GM06990 (cell line): ENCODE results near the gene PECR.
"Not testable (repeated sequence)": the region's sequence is repeated elsewhere in the genome, so short reads cannot be mapped to it uniquely, and the experiment has no call there.

Source experiments
- DNase-seq: peaks from one replicate; pipeline ENCODE4 v3.0.0-alpha.2; 2011; ENCODE audit not compliant: insufficient read length; ENCODE audit errors: extremely low read depth
- H3K27me3 ChIP-seq: replicated peaks from 2 replicates; pipeline ENCODE4 v1.6.0; 2011; ENCODE audit warnings: low read length; ENCODE audit not compliant: control insufficient read depth, insufficient read depth
- H3K36me3 ChIP-seq: 2 replicates; pipeline ENCODE4 v1.5.1; 2011; ENCODE audit warnings: low read length; ENCODE audit not compliant: control insufficient read depth, insufficient read depth
- H3K4me3 ChIP-seq: replicated peaks from 2 replicates; pipeline ENCODE4 v1.5.1; 2011; ENCODE audit warnings: low read depth, mild to moderate bottlenecking, control low read depth, low read length
- TF ChIP-seq, protein P1 (sequence below): IDR thresholded peaks from 2 replicates; pipeline ENCODE4 v1.5.1; 2011; ENCODE audit warnings: low read length, control low read depth, mild to moderate bottlenecking, inconsistent platforms; ENCODE audit not compliant: insufficient read depth, poor library complexity, severe bottlenecking

Gene PECR

DNA sequence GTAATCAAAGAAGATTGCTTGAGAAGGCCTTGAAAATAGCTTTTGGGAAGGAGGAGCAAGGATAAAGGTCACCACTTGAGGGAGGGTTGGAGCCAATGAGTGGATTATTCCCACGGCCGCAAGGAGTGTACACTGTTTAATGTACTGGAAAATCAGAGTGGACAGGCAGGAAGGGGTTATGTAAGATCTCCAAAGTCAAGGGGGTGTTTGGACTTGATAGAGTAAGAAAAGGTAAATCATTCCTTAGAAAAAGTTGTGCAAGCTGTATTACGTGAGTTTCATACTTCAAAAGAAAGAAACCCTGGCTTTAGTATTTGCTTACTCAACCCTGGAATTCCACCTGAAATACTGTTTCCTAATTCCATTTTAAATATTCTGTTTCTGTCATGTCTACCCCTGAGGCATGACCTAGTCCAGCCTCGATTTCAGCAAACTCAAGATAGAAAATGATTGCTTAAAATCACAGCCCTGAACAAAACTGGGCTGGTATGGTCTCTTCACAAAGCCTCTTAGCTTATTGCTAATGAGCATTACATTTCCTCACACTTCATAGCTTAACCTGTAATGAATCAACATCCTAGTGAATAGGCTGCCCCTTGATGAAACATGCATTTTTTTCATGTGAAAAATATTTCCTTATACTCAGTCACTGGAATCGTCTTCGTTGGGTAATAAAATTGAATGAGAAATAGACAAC is 69.3 kb downstream of the PECR start:
- DNase-seq = no peak
- TF ChIP-seq, protein P1, sequence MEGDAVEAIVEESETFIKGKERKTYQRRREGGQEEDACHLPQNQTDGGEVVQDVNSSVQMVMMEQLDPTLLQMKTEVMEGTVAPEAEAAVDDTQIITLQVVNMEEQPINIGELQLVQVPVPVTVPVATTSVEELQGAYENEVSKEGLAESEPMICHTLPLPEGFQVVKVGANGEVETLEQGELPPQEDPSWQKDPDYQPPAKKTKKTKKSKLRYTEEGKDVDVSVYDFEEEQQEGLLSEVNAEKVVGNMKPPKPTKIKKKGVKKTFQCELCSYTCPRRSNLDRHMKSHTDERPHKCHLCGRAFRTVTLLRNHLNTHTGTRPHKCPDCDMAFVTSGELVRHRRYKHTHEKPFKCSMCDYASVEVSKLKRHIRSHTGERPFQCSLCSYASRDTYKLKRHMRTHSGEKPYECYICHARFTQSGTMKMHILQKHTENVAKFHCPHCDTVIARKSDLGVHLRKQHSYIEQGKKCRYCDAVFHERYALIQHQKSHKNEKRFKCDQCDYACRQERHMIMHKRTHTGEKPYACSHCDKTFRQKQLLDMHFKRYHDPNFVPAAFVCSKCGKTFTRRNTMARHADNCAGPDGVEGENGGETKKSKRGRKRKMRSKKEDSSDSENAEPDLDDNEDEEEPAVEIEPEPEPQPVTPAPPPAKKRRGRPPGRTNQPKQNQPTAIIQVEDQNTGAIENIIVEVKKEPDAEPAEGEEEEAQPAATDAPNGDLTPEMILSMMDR = no peak
- peak overlapping the region; percentile 98 for H3K4me3 ChIP-seq
- H3K27me3 ChIP-seq = no peaks in the 10 kb centered on the region
- no peaks in the 10 kb centered on the region; the same call in 1 of the 2 replicates for H3K36me3 ChIP-seq

- not testable (repeated sequence) for H3K36me3 ChIP-seq, H3K4me3 ChIP-seq, H3K27me3 ChIP-seq, DNase-seq
Observed at GRCh38 chr2:216009215-216009614, 72.4 kb downstream of the PECR start.

- TF ChIP-seq, protein P1 = peak; percentile 19
- no peaks in the 10 kb centered on the region; the same call in 1 of the 2 replicates for H3K36me3 ChIP-seq
- H3K27me3 ChIP-seq = no peaks in the 10 kb centered on the region
- no peak for DNase-seq
- 0 out of 2 replicates have a peak overlapping the region, but pooled peaks have one; percentile 11 for H3K4me3 ChIP-seq
Observed at GRCh38 chr2:216008387-216008786, 73.2 kb downstream of the PECR start.

DNA sequence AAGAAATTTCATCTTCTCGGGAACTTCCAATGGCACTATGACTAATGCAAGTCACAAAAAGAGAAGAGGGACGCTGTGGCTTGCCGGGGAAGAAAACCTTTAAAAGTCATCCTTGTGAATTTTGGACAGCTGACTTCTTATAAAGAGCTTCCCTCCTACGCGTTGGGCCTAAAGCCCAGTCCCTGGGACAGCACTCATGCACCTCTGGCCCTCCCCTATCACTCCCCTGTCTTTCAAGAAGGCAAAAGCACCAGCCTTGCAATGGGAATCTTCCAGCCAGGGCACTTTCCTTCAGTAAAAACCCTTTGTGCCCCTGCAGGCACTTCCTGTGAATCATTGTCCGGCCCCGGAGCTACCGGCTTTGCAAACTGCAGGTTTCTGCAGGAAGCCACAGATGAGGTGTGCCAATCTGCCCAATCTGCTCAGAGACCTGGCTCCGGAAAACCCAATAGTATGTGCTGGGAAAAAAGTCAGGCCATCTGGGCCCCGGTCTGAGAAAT is 75.4 kb downstream of the PECR start:
- peak; percentile 63 for DNase-seq
- Histone ChIP-seq H3K27me3 (no peaks in the 10 kb centered on the region), H3K4me3 (peak overlapping the region; percentile 31), H3K36me3 (no peaks in the 10 kb centered on the region; the same call in 1 of the 2 replicates)
- TF ChIP-seq, protein P1 = no peak

DNA sequence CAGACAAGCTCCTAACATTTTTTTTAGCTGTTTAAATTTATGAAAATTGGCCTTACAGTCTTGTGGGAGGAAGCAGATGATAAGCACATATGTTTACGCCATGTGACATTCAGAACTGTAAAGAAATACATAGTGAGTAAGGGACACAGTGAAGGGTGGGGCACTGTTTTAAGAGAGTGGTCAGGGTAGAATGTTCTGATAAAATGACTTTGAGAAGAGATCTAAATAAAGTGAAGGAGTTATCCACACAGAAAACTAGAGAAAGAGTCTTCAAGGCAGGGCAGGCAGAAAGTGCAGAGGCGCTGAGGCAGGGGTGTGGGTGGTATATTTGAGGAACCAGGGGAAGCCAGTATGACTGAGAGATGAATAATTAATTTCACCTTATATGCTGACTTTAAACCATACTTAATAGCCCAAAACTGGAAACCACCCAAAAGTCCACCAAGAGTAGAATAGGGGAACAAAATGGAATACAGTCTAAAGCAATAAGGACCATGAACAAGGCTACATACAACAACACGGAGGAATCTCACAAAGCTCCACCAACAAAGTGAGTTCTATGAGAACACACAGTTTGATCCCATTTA is 76.8 kb downstream of the PECR start:
- TF ChIP-seq, protein P1 = no peak
- peak; percentile 54 for DNase-seq
- H3K36me3 ChIP-seq = no peaks in the 10 kb centered on the region; the same call in 1 of the 2 replicates
- H3K27me3 ChIP-seq = no peaks in the 10 kb centered on the region
- H3K4me3 ChIP-seq = peak overlapping the region; percentile 33
